Mesenchymal stem cell (in vitro differentiated cells and primary cell): ENCODE measurements around the gene PXDN.
A peak's percentile ranks its signal among the peaks of the same experiment; 100 is the strongest.

ENCODE experiments used
- DNase-seq: peaks from one replicate; pipeline ENCODE4 v3.0.0-alpha.2; 2013
- H2AFZ ChIP-seq: one replicate; pipeline ENCODE4 v1.6.1; 2013; ENCODE audit warnings: low read depth, mild to moderate bottlenecking, control low read depth, inconsistent platforms, low read length, moderate library complexity
- H2AK5ac ChIP-seq: 2 replicates; pipeline ENCODE4 v1.6.1; 2013; ENCODE audit warnings: low read length, moderate library complexity, mild to moderate bottlenecking, inconsistent platforms; ENCODE audit not compliant: severe bottlenecking
- H2BK120ac ChIP-seq: one replicate; pipeline ENCODE4 v1.6.1; 2013; ENCODE audit warnings: low read depth, mild to moderate bottlenecking, inconsistent platforms, low read length, moderate library complexity
- H2BK12ac ChIP-seq, 2 experiments: one replicate each; pipeline ENCODE4 v1.6.1; 2013; ENCODE audit warnings: inconsistent platforms in 2 of 2, low read length in 2 of 2, mild to moderate bottlenecking in 2 of 2, moderate library complexity in 2 of 2, control low read depth in 1 of 2
- H2BK15ac ChIP-seq: one replicate; pipeline ENCODE4 v1.6.1; 2013; ENCODE audit warnings: mild to moderate bottlenecking, low read depth, inconsistent platforms; ENCODE audit not compliant: poor library complexity, severe bottlenecking
- H2BK5ac ChIP-seq: 2 replicates; pipeline ENCODE4 v1.6.1; 2013; ENCODE audit warnings: low read depth, mild to moderate bottlenecking, low read length, control low read depth, inconsistent platforms; ENCODE audit not compliant: poor library complexity, severe bottlenecking
- H3K14ac ChIP-seq, 2 experiments: one replicate each; pipeline ENCODE4 v1.6.1; 2013; ENCODE audit warnings: inconsistent platforms in 2 of 2, low read length in 2 of 2, control low read depth in 1 of 2, mild to moderate bottlenecking in 1 of 2, moderate library complexity in 1 of 2
- H3K18ac ChIP-seq, 2 experiments: one replicate each; pipeline ENCODE4 v1.6.1; 2013; ENCODE audit warnings: inconsistent platforms in 2 of 2, low read length in 2 of 2, control low read depth in 1 of 2, low read depth in 1 of 2, mild to moderate bottlenecking in 1 of 2
- H3K23ac ChIP-seq, 2 experiments: one replicate each; pipeline ENCODE4 v1.6.1; 2013; ENCODE audit warnings: inconsistent platforms in 2 of 2, low read length in 2 of 2, mild to moderate bottlenecking in 2 of 2, moderate library complexity in 2 of 2, control low read depth in 1 of 2
- H3K27ac ChIP-seq: 2 replicates; pipeline ENCODE4 v1.5.1; 2013; ENCODE audit warnings: mild to moderate bottlenecking, moderate library complexity, low read length, control low read depth, inconsistent platforms; ENCODE audit not compliant: poor library complexity, severe bottlenecking
- H3K27me3 ChIP-seq, 2 experiments: 2 replicates each; pipeline versions ENCODE4 v1.6.1 to v1.7.0; 2013; ENCODE audit warnings: low read length in 2 of 2, mild to moderate bottlenecking in 2 of 2, moderate library complexity in 2 of 2, control low read depth in 1 of 2, inconsistent platforms in 1 of 2; ENCODE audit not compliant: control insufficient read depth in 1 of 2, insufficient read depth in 1 of 2
- H3K36me3 ChIP-seq, 2 experiments: 2 replicates each; pipeline versions ENCODE4 v1.6.1 to v1.7.0; 2013; ENCODE audit warnings: low read length in 2 of 2, control low read depth in 1 of 2, inconsistent platforms in 1 of 2, low read depth in 1 of 2, mild to moderate bottlenecking in 1 of 2; ENCODE audit not compliant: insufficient read depth in 2 of 2, control insufficient read depth in 1 of 2
- H3K4ac ChIP-seq, 2 experiments: one replicate each; pipeline ENCODE4 v1.6.1; 2013; ENCODE audit warnings: inconsistent platforms in 2 of 2, low read length in 2 of 2, mild to moderate bottlenecking in 2 of 2, moderate library complexity in 2 of 2, control low read depth in 1 of 2, low read depth in 1 of 2
- H3K4me1 ChIP-seq: 2 replicates; pipeline ENCODE4 v1.6.1; 2013; ENCODE audit warnings: low read depth, low read length, control low read depth; ENCODE audit not compliant: control insufficient read depth, insufficient read depth
- H3K4me2 ChIP-seq: 2 replicates; pipeline ENCODE4 v1.6.1; 2013; ENCODE audit warnings: low read length, mild to moderate bottlenecking, inconsistent platforms; ENCODE audit not compliant: poor library complexity, severe bottlenecking
- H3K4me3 ChIP-seq, 2 experiments: 2 replicates each; pipeline versions ENCODE4 v1.5.1 to v1.7.0; 2013; ENCODE audit warnings: low read length in 2 of 2, mild to moderate bottlenecking in 2 of 2, control low read depth in 1 of 2, low read depth in 1 of 2; ENCODE audit not compliant: insufficient read depth in 1 of 2
- H3K79me1 ChIP-seq: replicated peaks from 2 replicates; pipeline ENCODE4 v1.6.1; 2013; ENCODE audit warnings: mild to moderate bottlenecking, control low read depth, low read length, inconsistent platforms; ENCODE audit not compliant: poor library complexity, severe bottlenecking
- H3K9ac ChIP-seq: 2 replicates; pipeline ENCODE4 v1.7.0; 2013; ENCODE audit warnings: mild to moderate bottlenecking, low read length, moderate library complexity
- H3K9me3 ChIP-seq: 2 replicates; pipeline ENCODE4 v1.7.0; 2013; ENCODE audit warnings: mild to moderate bottlenecking, low read length; ENCODE audit not compliant: control insufficient read depth
- H4K8ac ChIP-seq: one replicate; pipeline ENCODE4 v1.6.1; 2013; ENCODE audit warnings: inconsistent platforms, mild to moderate bottlenecking, low read length, moderate library complexity
- H4K91ac ChIP-seq: one replicate; pipeline ENCODE4 v1.6.1; 2013; ENCODE audit warnings: mild to moderate bottlenecking, low read length, inconsistent platforms
- WGBS: methylation state at CpG from one replicate; pipeline ENCODE4 v1.1.7; 2013; ENCODE audit warnings: mixed read lengths; 5-methylcytosine and 5-hydroxymethylcytosine counted together

Gene PXDN

DNA sequence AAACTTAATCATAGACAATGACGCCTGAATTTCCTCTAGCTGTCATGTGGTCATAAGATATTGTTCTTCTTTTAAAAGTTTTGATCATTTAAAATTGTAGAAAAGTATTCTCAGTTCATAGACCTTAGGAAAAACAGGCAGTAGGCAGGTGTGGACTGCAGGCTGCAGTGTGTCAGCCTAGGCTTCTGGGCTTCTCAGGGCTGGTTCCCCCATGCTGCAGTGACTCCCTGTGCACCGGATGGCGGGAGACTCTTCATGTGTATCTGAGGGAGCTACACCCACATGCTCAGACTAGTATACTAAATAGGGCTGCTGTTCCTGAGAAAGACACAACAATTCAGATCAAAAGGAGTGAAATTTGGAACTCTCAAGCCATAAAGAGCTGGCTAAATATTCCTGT is 72.4 kb downstream of the PXDN start:
- no peak overlapping the region for H2BK12ac ChIP-seq

DNA sequence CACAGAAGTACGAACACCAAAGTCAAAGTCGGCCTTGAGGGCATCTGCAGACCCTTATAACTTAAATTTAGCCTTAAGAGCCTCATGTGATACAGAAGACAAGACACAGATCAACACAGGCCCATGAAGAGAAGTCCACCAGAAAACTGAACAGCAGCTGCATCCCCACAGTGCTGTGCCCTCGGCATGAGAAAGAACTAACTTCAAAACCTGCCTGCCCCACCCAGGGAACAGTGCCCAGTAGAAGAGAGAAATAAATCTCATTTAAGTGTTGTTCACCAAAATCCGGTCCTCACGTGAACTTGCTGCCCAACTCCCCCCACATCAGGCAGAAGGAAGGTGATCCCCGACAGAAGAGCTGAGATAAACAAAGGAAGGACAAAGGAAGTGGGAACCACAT is 73.7 kb downstream of the PXDN start:
- peaks cover 9% of the 10 kb centered on the region for H3K4me1 ChIP-seq
- H2AFZ ChIP-seq, result no peak overlapping the region
- H3K36me3 ChIP-seq, result peaks cover 50 to 72% of the 10 kb centered on the region in 2 experiments
- H3K9ac ChIP-seq, result no peak overlapping the region
- H2BK5ac ChIP-seq, result no peak overlapping the region
- no peak overlapping the region for H3K27ac ChIP-seq
- H4K8ac ChIP-seq, result no peak overlapping the region
- no peak for DNase-seq
- peak overlapping the region; percentile 73 for H2AK5ac ChIP-seq
- no peak overlapping the region for H3K14ac ChIP-seq
- no peak overlapping the region for H3K4ac ChIP-seq
- no peak overlapping the region for H3K4me2 ChIP-seq
- H3K9me3 ChIP-seq, result no peaks in the 10 kb centered on the region
- H4K91ac ChIP-seq, result no peak overlapping the region
- H2BK15ac ChIP-seq, result no peak overlapping the region
- H3K4me3 ChIP-seq, result no peak overlapping the region
- H3K79me1 ChIP-seq, result peaks cover 19% of the 10 kb centered on the region
- no peak overlapping the region for H2BK12ac ChIP-seq
- H3K27me3 ChIP-seq, result no peaks in the 10 kb centered on the region
- WGBS, result 86% methylated on average over 6 of the region's 6 CpGs
- H3K18ac ChIP-seq, result no peak overlapping the region
- H3K23ac ChIP-seq, result no peak overlapping the region
- no peak overlapping the region for H2BK120ac ChIP-seq

More for the DNA sequence above, 72.4 kb downstream of the PXDN start:
- H3K4me2 ChIP-seq, result no peak overlapping the region
- H3K4me3 ChIP-seq, result no peak overlapping the region
- peaks cover 19% of the 10 kb centered on the region for H3K4me1 ChIP-seq
- H3K27ac ChIP-seq, result no peak overlapping the region
- peak overlapping the region; percentile 55 for H4K8ac ChIP-seq
- WGBS, result 100% methylated on average over 2 of the region's 3 CpGs
- no peak overlapping the region for H3K14ac ChIP-seq
- no peak overlapping the region for H2AK5ac ChIP-seq
- H3K9me3 ChIP-seq, result no peaks in the 10 kb centered on the region
- no peak overlapping the region for H3K9ac ChIP-seq
- peaks cover 53 to 71% of the 10 kb centered on the region in 2 experiments for H3K36me3 ChIP-seq
- no peak for DNase-seq
- no peak overlapping the region for H2BK15ac ChIP-seq
- H3K23ac ChIP-seq, result no peak overlapping the region
- H3K79me1 ChIP-seq, result peaks cover 23% of the 10 kb centered on the region
- no peak overlapping the region for H2BK120ac ChIP-seq
- no peaks in the 10 kb centered on the region for H3K27me3 ChIP-seq
- H3K4ac ChIP-seq, result no peak overlapping the region
- H4K91ac ChIP-seq, result no peak overlapping the region
- H2AFZ ChIP-seq, result no peak overlapping the region
- H2BK5ac ChIP-seq, result no peak overlapping the region
- H3K18ac ChIP-seq, result no peak overlapping the region

DNA sequence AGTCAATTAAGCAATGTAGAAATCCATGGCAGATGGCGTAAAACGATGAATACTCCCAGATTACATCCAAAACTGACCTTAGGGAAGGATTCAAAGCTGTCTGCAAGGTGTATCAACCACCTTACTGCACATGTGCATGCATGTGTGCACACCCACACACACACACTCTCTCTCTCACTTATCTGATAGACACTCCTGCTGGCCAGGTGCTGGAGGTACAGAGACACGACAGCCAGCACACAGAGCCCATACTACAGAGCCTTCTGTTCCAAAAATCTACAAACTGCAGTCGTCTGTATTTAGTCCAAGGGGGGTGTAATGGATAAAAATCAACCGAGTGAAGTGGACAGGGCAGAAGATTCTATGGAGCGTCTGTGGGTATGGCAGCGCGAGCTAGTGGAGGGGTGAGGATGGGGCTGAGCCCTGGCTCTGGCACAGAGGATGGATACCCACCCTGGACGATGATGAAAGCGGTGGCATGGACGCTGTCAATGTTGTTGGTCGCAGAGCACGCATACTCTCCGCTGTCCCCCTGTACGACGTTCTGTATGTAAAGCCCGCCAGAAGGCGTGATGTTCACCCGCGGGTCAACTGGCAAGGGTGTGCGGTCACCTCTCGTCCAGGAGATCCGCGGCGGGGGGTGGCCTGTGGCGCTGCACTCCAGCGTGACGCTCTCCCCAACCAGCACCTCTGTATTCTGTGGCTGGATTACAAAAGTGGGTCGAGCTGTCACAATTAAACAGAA is 78.4 kb downstream of the PXDN start:
- H2BK5ac ChIP-seq, result no peak overlapping the region
- no peak overlapping the region for H3K14ac ChIP-seq
- H3K9me3 ChIP-seq, result no peaks in the 10 kb centered on the region
- H2BK12ac ChIP-seq, result no peak overlapping the region
- peaks cover 62 to 75% of the 10 kb centered on the region in 2 experiments for H3K36me3 ChIP-seq
- H4K8ac ChIP-seq, result no peak overlapping the region
- H3K23ac ChIP-seq, result no peak overlapping the region
- H4K91ac ChIP-seq, result no peak overlapping the region
- H3K9ac ChIP-seq, result no peak overlapping the region
- no peak overlapping the region for H2AFZ ChIP-seq
- H2AK5ac ChIP-seq, result no peak overlapping the region
- H3K27me3 ChIP-seq, result no peaks in the 10 kb centered on the region
- 98% methylated on average over 28 of the region's 29 CpGs for WGBS
- peaks cover 4% of the 10 kb centered on the region for H3K4me1 ChIP-seq
- H2BK15ac ChIP-seq, result no peak overlapping the region
- H3K4ac ChIP-seq, result no peak overlapping the region
- no peak overlapping the region for H3K4me2 ChIP-seq
- H2BK120ac ChIP-seq, result no peak overlapping the region
- peaks cover 35% of the 10 kb centered on the region for H3K79me1 ChIP-seq
- H3K27ac ChIP-seq, result no peak overlapping the region
- H3K4me3 ChIP-seq, result no peak overlapping the region
- DNase-seq, result no peak
- H3K18ac ChIP-seq, result no peak overlapping the region

DNA sequence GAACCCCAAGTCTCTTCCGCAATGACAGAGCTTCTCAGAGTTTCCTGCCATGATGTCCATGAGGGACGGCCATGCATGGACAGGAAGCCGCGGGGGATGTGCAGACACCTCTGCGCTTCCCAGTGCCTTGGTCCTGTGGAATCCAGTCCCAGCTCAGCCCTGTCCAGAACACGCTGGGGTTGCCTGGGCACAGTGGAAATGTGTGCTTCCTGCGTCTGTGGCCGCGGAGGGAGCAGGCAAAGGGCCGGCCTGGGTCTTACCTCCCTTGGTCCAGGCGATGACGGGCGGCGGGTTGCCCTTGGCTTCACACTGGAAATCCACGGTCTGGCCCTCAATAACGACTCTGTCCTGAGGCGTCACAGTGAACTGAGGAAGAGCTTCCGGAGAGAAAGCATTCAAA is 79.6 kb downstream of the PXDN start:
- Histone ChIP-seq H2AK5ac (no peak overlapping the region), H2BK15ac (no peak overlapping the region), H3K4me2 (no peak overlapping the region), H3K4ac (no peak overlapping the region), H2BK12ac (no peak overlapping the region), H3K9ac (no peak overlapping the region), H4K91ac (no peak overlapping the region), H2AFZ (no peak overlapping the region), H3K4me1 (peaks cover 2% of the 10 kb centered on the region), H3K79me1 (peaks cover 42% of the 10 kb centered on the region), H3K27ac (no peak overlapping the region), H4K8ac (no peak overlapping the region), H2BK120ac (no peak overlapping the region), H3K36me3 (peaks cover 70 to 76% of the 10 kb centered on the region in 2 experiments), H2BK5ac (no peak overlapping the region), H3K14ac (no peak overlapping the region), H3K23ac (no peak overlapping the region), H3K9me3 (no peaks in the 10 kb centered on the region), H3K18ac (no peak overlapping the region), H3K4me3 (no peak overlapping the region), H3K27me3 (no peaks in the 10 kb centered on the region)
- 94% methylated on average over 18 of the region's 18 CpGs for WGBS
- DNase-seq, result no peak
